ENCODE results near the gene AHR.
A peak's percentile ranks its signal among the peaks of the same experiment; 100 is the strongest.

The AHR gene

DNA sequence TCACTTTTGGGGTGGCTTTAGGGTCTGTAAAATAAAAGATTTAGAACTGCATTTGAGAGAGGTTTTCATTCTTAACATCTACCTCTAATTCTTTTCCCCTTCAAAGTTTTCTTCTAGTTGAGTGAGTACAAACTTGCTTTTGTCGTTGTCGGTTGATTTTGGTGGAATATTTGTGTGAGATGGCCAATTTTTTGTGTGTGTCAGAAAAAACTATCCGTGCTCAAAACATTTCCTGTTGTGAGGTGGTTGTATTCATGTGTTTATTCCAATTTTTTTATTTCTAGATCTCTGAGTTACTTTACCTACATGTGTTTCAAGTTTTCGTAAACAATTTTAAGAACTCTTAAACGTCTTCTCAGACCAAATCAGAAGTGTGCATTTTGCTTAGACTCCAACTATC is 1.6 kb downstream of the AHR start:
- H4K20me1 ChIP-seq (ENCODE audit: control insufficient read depth, insufficient read depth, low read depth, low read length) = 0 out of 2 replicates have a peak, but pooled peaks cover 3% of the 10 kb centered on the region
- H3F3A ChIP-seq (ENCODE audit: control insufficient read depth, insufficient read depth) = peaks cover 28% of the 10 kb centered on the region
- peak overlapping the region; percentile 47 for H3K27ac ChIP-seq (ENCODE audit: low read depth, low read length)
- H3K36me3 ChIP-seq (ENCODE audit: control insufficient read depth, low read length) = peaks cover 6% of the 10 kb centered on the region
- H3K4me3 ChIP-seq (ENCODE audit: low read length) = peak overlapping the region; percentile 90
- H3K79me2 ChIP-seq (ENCODE audit: control insufficient read depth, low read length) = peaks cover 61% of the 10 kb centered on the region
- no peaks in the 10 kb centered on the region for H3K9me2 ChIP-seq (replicated peaks; ENCODE audit: control insufficient read depth, low read length)
- H3K27me3 ChIP-seq (ENCODE audit: control insufficient read depth, low read length) = no peaks in the 10 kb centered on the region
- peaks cover 62% of the 10 kb centered on the region for H3K4me1 ChIP-seq (ENCODE audit: control insufficient read depth, low read length)
- TF ChIP-seq, protein P1, sequence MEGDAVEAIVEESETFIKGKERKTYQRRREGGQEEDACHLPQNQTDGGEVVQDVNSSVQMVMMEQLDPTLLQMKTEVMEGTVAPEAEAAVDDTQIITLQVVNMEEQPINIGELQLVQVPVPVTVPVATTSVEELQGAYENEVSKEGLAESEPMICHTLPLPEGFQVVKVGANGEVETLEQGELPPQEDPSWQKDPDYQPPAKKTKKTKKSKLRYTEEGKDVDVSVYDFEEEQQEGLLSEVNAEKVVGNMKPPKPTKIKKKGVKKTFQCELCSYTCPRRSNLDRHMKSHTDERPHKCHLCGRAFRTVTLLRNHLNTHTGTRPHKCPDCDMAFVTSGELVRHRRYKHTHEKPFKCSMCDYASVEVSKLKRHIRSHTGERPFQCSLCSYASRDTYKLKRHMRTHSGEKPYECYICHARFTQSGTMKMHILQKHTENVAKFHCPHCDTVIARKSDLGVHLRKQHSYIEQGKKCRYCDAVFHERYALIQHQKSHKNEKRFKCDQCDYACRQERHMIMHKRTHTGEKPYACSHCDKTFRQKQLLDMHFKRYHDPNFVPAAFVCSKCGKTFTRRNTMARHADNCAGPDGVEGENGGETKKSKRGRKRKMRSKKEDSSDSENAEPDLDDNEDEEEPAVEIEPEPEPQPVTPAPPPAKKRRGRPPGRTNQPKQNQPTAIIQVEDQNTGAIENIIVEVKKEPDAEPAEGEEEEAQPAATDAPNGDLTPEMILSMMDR (IDR thresholded peaks at IDR 0.05; ENCODE audit: low read depth, low read length, poor library complexity, severe bottlenecking) = no peak
- no peak for TF ChIP-seq EZH2phosphoT487 (IDR thresholded peaks at IDR 0.05; ENCODE audit: borderline replicate concordance, low read length)
- peak overlapping the region; percentile 93 for H3K4me2 ChIP-seq (ENCODE audit: low read length)
- peaks cover 8% of the 10 kb centered on the region for H3K9me3 ChIP-seq (ENCODE audit: control insufficient read depth, insufficient read depth, low read length)

DNA sequence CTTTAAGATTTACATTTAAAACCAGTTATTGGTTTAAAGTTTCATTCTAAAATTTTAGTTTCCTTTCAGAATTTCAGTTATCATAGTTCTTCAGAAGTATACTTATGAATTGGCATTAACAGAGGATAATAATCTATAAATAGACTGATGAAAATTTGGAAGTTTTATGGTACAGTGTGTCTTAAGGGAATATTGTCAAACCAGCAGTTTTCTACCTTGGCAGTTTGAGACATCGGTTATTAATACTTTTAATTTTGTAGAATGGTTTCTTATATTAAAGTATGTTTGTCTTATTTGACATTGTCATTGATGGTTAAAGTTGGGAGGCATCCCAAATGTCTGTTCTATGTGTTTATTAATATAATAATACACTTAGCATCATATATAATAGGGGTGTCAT is 2.0 kb downstream of the AHR start:
- peaks cover 28% of the 10 kb centered on the region for H3F3A ChIP-seq (ENCODE audit: control insufficient read depth, insufficient read depth)
- peaks cover 65% of the 10 kb centered on the region for H3K4me1 ChIP-seq (ENCODE audit: control insufficient read depth, low read length)
- H4K20me1 ChIP-seq (ENCODE audit: control insufficient read depth, insufficient read depth, low read depth, low read length) = 0 out of 2 replicates have a peak, but pooled peaks cover 3% of the 10 kb centered on the region
- peak overlapping the region; percentile 90 for H3K4me3 ChIP-seq (ENCODE audit: low read length)
- peaks cover 6% of the 10 kb centered on the region for H3K36me3 ChIP-seq (ENCODE audit: control insufficient read depth, low read length)
- H3K9me2 ChIP-seq (replicated peaks; ENCODE audit: control insufficient read depth, low read length) = no peaks in the 10 kb centered on the region
- TF ChIP-seq, protein P1 (IDR thresholded peaks at IDR 0.05; ENCODE audit: low read depth, low read length, poor library complexity, severe bottlenecking) = no peak
- TF ChIP-seq EZH2phosphoT487 (IDR thresholded peaks at IDR 0.05; ENCODE audit: borderline replicate concordance, low read length) = no peak
- H3K27ac ChIP-seq (ENCODE audit: low read depth, low read length) = peak overlapping the region; percentile 47
- peaks cover 65% of the 10 kb centered on the region for H3K79me2 ChIP-seq (ENCODE audit: control insufficient read depth, low read length)
- no peaks in the 10 kb centered on the region for H3K27me3 ChIP-seq (ENCODE audit: control insufficient read depth, low read length)
- peaks cover 8% of the 10 kb centered on the region for H3K9me3 ChIP-seq (ENCODE audit: control insufficient read depth, insufficient read depth, low read length)
- H3K4me2 ChIP-seq (ENCODE audit: low read length) = peak overlapping the region; percentile 93

DNA sequence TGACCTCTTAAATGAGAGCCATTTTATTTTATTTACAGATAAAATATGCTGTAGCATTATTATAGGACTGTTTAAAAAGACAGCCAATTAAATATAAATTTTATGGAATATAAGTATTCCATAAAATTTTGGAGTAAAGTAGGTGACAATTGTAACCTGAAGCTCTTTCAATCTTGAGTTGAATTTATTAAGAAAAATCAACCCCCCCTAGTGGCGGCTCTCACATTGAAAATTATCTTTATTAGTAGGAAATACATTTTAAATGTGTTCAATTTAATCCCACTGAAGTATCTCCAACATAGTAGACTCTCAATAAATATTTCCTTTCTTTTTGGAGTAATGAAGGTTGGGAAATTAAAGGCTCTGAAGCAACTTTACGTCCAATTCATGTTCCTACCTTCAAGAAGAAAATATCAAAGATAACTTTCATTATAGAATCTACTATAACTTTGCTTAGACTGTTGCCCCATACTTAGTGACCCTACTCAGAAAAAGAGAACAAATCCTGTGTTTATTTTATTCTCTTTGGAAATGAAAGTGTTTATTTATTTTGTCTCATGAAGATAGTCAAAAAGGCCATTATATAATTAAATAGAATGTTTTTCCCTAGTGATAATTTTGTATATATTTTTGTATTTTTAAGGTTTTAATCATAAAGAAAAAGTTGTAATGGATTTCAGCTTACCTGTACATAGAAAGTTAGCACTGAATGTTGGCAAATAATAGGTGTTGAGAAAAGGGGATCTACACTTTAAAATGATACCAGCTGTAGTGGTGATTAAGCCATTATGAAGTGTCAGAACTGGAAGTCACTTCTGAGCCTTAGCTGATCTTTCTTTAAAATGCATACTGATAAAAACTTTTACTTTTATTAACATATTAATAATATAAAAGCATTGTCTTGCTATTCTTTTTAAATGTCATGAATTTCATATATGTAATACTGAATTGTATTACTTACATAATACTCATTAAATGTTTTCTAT is 3.3 kb downstream of the AHR start:
- Histone ChIP-seq H3K27ac (ENCODE audit: low read depth, low read length) (no peak overlapping the region), H3K4me1 (ENCODE audit: control insufficient read depth, low read length) (peaks cover 74% of the 10 kb centered on the region), H3K4me3 (ENCODE audit: low read length) (peak overlapping the region; percentile 32; the same call in 1 of the 2 replicates), H3K36me3 (ENCODE audit: control insufficient read depth, low read length) (peaks cover 6% of the 10 kb centered on the region), H3K9me3 (ENCODE audit: control insufficient read depth, insufficient read depth, low read length) (peaks cover 8% of the 10 kb centered on the region), H4K20me1 (ENCODE audit: control insufficient read depth, insufficient read depth, low read depth, low read length) (0 out of 2 replicates have a peak, but pooled peaks cover 3% of the 10 kb centered on the region), H3K4me2 (ENCODE audit: low read length) (peak overlapping the region; percentile 93), H3F3A (ENCODE audit: control insufficient read depth, insufficient read depth) (peaks cover 28% of the 10 kb centered on the region), H3K27me3 (ENCODE audit: control insufficient read depth, low read length) (no peaks in the 10 kb centered on the region), H3K9me2 (replicated peaks; ENCODE audit: control insufficient read depth, low read length) (no peaks in the 10 kb centered on the region), H3K79me2 (ENCODE audit: control insufficient read depth, low read length) (peaks cover 78% of the 10 kb centered on the region)
- TF ChIP-seq EZH2phosphoT487 (IDR thresholded peaks at IDR 0.05; ENCODE audit: borderline replicate concordance, low read length) = no peak
- TF ChIP-seq, protein P1 (IDR thresholded peaks at IDR 0.05; ENCODE audit: low read depth, low read length, poor library complexity, severe bottlenecking) = peak; percentile 70
